Neutrophil (primary cell): Measurements from ENCODE around the gene DOK4.

Experiments used
- H3K27ac ChIP-seq: fragments of 200-600 bp; sonication (generic); 2 replicates; pipeline ENCODE4 v1.5.1; 2016; ENCODE audit warnings: mild to moderate bottlenecking, moderate library complexity
- H3K27me3 ChIP-seq: fragments of 200-600 bp; sonication (generic); 2 replicates; pipeline ENCODE4 v1.6.0; 2016; ENCODE audit warnings: mild to moderate bottlenecking
- H3K36me3 ChIP-seq: fragments of 200-600 bp; sonication (generic); 2 replicates; pipeline ENCODE4 v1.5.1; 2017
- H3K4me1 ChIP-seq, 2 experiments: fragments of 200-600 bp in 1 of 2; sonication (generic) in 1 of 2; 1 replicate in 1 of 2; 2 replicates in 1 of 2; pipeline versions ENCODE4 v1.5.1 to v1.6.1; 2013 to 2016; ENCODE audit warnings: low read depth in 1 of 2, low read length in 1 of 2, mild to moderate bottlenecking in 1 of 2, moderate library complexity in 1 of 2; ENCODE audit not compliant: control insufficient read depth in 1 of 2, insufficient read depth in 1 of 2
- H3K4me3 ChIP-seq, 2 experiments: fragments of 200-600 bp in 1 of 2; sonication (generic) in 1 of 2; 1 replicate in 1 of 2; 2 replicates in 1 of 2; pipeline ENCODE4 v1.5.1; 2013 to 2016; ENCODE audit warnings: low read depth in 1 of 2, low read length in 1 of 2, mild to moderate bottlenecking in 1 of 2, moderate library complexity in 1 of 2
- H3K9me3 ChIP-seq: fragments of 200-600 bp; sonication (generic); 2 replicates; pipeline ENCODE4 v1.5.1; 2016
- CTCF ChIP-seq: fragments of 200-600 bp; sonication (generic); IDR thresholded peaks from 2 replicates; pipeline ENCODE4 v1.5.1; 2016; ENCODE audit warnings: antibody characterized with exemption

The DOK4 gene

GRCh38 chr16:57427307-57427706, 59.0 kb downstream of the DOK4 start:
- TF ChIP-seq CTCF = no peak
- H3K4me1 ChIP-seq = no peaks in the 10 kb centered on the region
- H3K4me3 ChIP-seq = no peak overlapping the region
- no peaks in the 10 kb centered on the region for H3K27me3 ChIP-seq
- H3K36me3 ChIP-seq = peaks cover 60% of the 10 kb centered on the region
- no peaks in the 10 kb centered on the region for H3K9me3 ChIP-seq
- H3K27ac ChIP-seq = no peak overlapping the region

- Histone ChIP-seq H3K27me3 (no peaks in the 10 kb centered on the region), H3K9me3 (no peaks in the 10 kb centered on the region), H3K4me1 (no peaks in the 10 kb centered on the region), H3K27ac (no peak overlapping the region), H3K4me3 (no peak overlapping the region), H3K36me3 (peaks cover 50% of the 10 kb centered on the region)
- no peak for TF ChIP-seq CTCF
Measured at GRCh38 chr16:57426356-57426755, 59.9 kb downstream of the DOK4 start.

- no peak for TF ChIP-seq CTCF
- no peaks in the 10 kb centered on the region for H3K4me1 ChIP-seq
- H3K36me3 ChIP-seq = peaks cover 32% of the 10 kb centered on the region
- H3K9me3 ChIP-seq = no peaks in the 10 kb centered on the region
- H3K27ac ChIP-seq = no peak overlapping the region
- H3K27me3 ChIP-seq = no peaks in the 10 kb centered on the region
- H3K4me3 ChIP-seq = no peak overlapping the region
Measured at GRCh38 chr16:57424583-57424982, 61.7 kb downstream of the DOK4 start.

- no peak overlapping the region for H3K27ac ChIP-seq
- no peak overlapping the region for H3K4me3 ChIP-seq
- peaks cover 4 to 7% of the 10 kb centered on the region in 2 experiments for H3K4me1 ChIP-seq
- no peaks in the 10 kb centered on the region for H3K9me3 ChIP-seq
- TF ChIP-seq CTCF = no peak
- no peaks in the 10 kb centered on the region for H3K27me3 ChIP-seq
- H3K36me3 ChIP-seq = peaks cover 21% of the 10 kb centered on the region
Measured at GRCh38 chr16:57423152-57423551, 63.1 kb downstream of the DOK4 start.

- no peak for TF ChIP-seq CTCF
- H3K4me1 ChIP-seq = peaks cover 5 to 7% of the 10 kb centered on the region in 2 experiments
Measured at GRCh38 chr16:57422026-57422944, 64.0 kb downstream of the DOK4 start.

More at GRCh38 chr16:57422026-57422944, 64.0 kb downstream of the DOK4 start:
- Histone ChIP-seq H3K27ac (no peak overlapping the region), H3K9me3 (no peaks in the 10 kb centered on the region), H3K27me3 (no peaks in the 10 kb centered on the region), H3K4me3 (no peak overlapping the region), H3K36me3 (peaks cover 12% of the 10 kb centered on the region)
